ENCODE measurements around the gene RIC8B. TPM values are rescaled to one million over a fixed set of nuclear protein-coding genes. Genes with fewer than 3 reads are reported as not detected.

Gene RIC8B
- total RNA-seq, 6 experiments from 2014 or later = 5.9 to 10.6 (median 6.5) TPM

DNA sequence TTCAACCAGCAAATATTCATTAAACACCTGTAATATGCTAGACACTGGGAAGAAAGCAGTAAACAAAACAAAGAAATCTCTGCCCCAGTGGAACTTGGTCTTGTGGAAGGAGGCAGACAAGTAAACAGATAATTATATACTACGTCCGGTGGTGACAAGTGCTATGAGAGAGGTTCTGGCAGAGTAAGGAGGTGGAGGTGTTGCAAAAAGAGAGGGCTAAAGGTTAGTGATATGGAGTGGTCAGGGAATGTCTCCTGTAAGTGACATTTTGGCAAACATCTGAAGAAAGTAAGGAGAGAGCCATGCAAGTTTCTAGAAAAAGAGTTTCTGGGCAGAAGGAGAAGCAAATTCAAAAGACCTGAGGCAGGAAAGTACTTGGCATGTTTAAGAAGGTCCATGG is 73.4 kb downstream of the RIC8B start:
- DNase-seq (no peak), ATAC-seq (peak in 2 of 4 donors; percentile 47 to 58)
- intact Hi-C loops (cut with DNase I) = no loop called here
- Histone ChIP-seq H3K27me3 (no peaks in the 10 kb centered on the region), H3K27ac (no peak overlapping the region), H3K36me3 (peaks cover 0 to 8% (median 1%) of the 10 kb centered on the region in 4 donors), H3K9me3 (no peaks in the 10 kb centered on the region), H3K4me3 (no peak overlapping the region), H3K4me1 (no peaks in the 10 kb centered on the region)
- WGBS (ENCODE audit: insufficient coverage, low coverage, low lambda C conversion rate, missing lambda C conversion rate) = 24% methylated on average over 2 of the region's 2 CpGs
- TF ChIP-seq, protein P1, sequence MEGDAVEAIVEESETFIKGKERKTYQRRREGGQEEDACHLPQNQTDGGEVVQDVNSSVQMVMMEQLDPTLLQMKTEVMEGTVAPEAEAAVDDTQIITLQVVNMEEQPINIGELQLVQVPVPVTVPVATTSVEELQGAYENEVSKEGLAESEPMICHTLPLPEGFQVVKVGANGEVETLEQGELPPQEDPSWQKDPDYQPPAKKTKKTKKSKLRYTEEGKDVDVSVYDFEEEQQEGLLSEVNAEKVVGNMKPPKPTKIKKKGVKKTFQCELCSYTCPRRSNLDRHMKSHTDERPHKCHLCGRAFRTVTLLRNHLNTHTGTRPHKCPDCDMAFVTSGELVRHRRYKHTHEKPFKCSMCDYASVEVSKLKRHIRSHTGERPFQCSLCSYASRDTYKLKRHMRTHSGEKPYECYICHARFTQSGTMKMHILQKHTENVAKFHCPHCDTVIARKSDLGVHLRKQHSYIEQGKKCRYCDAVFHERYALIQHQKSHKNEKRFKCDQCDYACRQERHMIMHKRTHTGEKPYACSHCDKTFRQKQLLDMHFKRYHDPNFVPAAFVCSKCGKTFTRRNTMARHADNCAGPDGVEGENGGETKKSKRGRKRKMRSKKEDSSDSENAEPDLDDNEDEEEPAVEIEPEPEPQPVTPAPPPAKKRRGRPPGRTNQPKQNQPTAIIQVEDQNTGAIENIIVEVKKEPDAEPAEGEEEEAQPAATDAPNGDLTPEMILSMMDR (IDR thresholded peaks at IDR 0.05) = no peak
- no peak for TF ChIP-seq POLR2A (IDR thresholded peaks at IDR 0.05)

DNA sequence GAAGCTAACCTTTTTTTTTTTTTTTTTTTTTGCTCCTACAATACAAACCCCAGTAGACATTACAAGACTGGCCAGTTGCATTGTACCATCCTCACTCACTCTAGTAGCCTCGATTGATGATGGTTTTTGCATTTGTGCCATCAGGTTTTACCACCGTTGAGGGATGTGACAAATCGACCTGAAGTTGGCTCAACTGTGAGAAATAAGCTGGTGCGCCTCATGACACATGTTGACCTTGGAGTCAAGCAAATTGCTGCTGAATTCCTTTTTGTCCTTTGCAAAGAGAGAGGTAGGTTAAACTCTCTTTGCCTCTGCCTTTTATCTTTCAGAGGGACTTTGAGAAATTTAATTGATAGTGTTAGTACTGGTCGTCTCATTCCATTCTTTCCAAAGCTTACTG is 76.8 kb downstream of the RIC8B start:
- Histone ChIP-seq H3K27ac (no peak overlapping the region), H3K9me3 (no peaks in the 10 kb centered on the region), H3K4me1 (peaks cover 0 to 16% (median 0%) of the 10 kb centered on the region in 4 donors), H3K4me3 (no peak overlapping the region), H3K36me3 (peaks cover 0 to 5% (median under 1%) of the 10 kb centered on the region in 4 donors), H3K27me3 (no peaks in the 10 kb centered on the region)
- 90% methylated on average over 5 of the region's 5 CpGs for WGBS (ENCODE audit: insufficient coverage, low coverage, low lambda C conversion rate, missing lambda C conversion rate)
- intact Hi-C loops (cut with DNase I) = no loop called here
- TF ChIP-seq, protein P1 (IDR thresholded peaks at IDR 0.05) = no peak
- no peak for TF ChIP-seq POLR2A (IDR thresholded peaks at IDR 0.05)
- DNase-seq (no peak), ATAC-seq (no peak)

- intact Hi-C loops (cut with DNase I) = no loop called here
- Histone ChIP-seq H3K4me3 (no peak overlapping the region), H3K9me3 (no peaks in the 10 kb centered on the region), H3K27ac (no peak overlapping the region), H3K4me1 (peaks cover 0 to 16% (median 0%) of the 10 kb centered on the region in 4 donors), H3K36me3 (peaks cover 0 to 5% (median 0%) of the 10 kb centered on the region in 4 donors), H3K27me3 (no peaks in the 10 kb centered on the region)
- no peak for TF ChIP-seq POLR2A (IDR thresholded peaks at IDR 0.05)
- TF ChIP-seq, protein P1 (IDR thresholded peaks at IDR 0.05) = no peak
- ATAC-seq = no peak
- WGBS (ENCODE audit: insufficient coverage, low coverage, low lambda C conversion rate, missing lambda C conversion rate) = 88% methylated on average over 4 of the region's 4 CpGs
- no peak for DNase-seq
Measured at GRCh38 chr12:106854723-106855122, 80.2 kb downstream of the RIC8B start.

DNA sequence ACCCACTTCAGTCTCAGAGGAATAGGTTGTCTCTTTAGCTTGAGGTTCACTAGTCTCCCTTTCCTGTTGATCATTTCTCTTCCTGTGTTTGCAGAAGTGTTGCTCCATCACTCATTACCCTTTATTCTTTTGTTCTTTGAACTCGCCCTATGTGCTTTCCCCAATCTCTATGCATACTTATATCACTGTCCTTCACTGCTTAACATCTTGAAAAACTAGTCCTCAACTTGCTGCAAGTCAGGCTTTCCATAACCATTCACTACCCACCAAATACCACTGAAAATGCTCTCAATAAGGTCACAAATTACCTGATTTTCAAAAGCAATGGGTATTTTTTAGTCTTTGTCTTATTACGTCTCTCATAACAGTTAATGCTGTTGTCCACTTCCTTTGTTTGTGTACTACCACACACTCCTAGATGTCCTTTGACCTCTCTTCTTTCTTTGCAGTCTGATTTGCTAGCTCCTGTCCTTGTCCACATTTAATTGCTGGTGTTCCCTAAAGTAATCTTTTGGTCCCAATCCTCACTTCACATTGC is 80.8 kb downstream of the RIC8B start:
- ATAC-seq = peak; percentile 61 to 88 (median 74)
- intact Hi-C loops (cut with DNase I) = no loop called here
- no peak overlapping the region for H3K27ac ChIP-seq
- TF ChIP-seq, protein P1 (IDR thresholded peaks at IDR 0.05) = no peak
- no peak for TF ChIP-seq POLR2A (IDR thresholded peaks at IDR 0.05)
- H3K4me3 ChIP-seq = no peak overlapping the region
- WGBS (ENCODE audit: insufficient coverage, low coverage, low lambda C conversion rate, missing lambda C conversion rate) = 49% methylated on average over 2 of the region's 2 CpGs
- peaks cover 0 to 5% (median 0%) of the 10 kb centered on the region in 4 donors for H3K36me3 ChIP-seq
- H3K9me3 ChIP-seq = no peaks in the 10 kb centered on the region
- no peak for DNase-seq
- H3K27me3 ChIP-seq = no peaks in the 10 kb centered on the region
- H3K4me1 ChIP-seq = peaks cover 0 to 16% (median 0%) of the 10 kb centered on the region in 4 donors
